IPS-NIHi11 (cell line): ENCODE measurements around the gene CDKN1C.

Experiments
- DNase-seq: peaks from one replicate; pipeline ENCODE4 v3.0.0; 2012; ENCODE audit warnings: mixed read lengths, low spot score

Gene CDKN1C

GRCh38 chr11:2923446-2924375 is 38.1 kb upstream of the CDKN1C start:
- DNase-seq: no peak

GRCh38 chr11:2922655-2923054 is 37.1 kb upstream of the CDKN1C start:
- no peak for DNase-seq

GRCh38 chr11:2921742-2922493 is 36.3 kb upstream of the CDKN1C start:
- no peak for DNase-seq

- peak; percentile 50 for DNase-seq
Observed at GRCh38 chr11:2921261-2921660, 35.7 kb upstream of the CDKN1C start.

GRCh38 chr11:2920343-2920742 is 34.8 kb upstream of the CDKN1C start:
- no peak for DNase-seq

GRCh38 chr11:2919837-2920236 is 34.3 kb upstream of the CDKN1C start:
- DNase-seq: no peak

GRCh38 chr11:2919188-2919587 is 33.6 kb upstream of the CDKN1C start:
- DNase-seq: no peak

GRCh38 chr11:2917842-2918490 is 32.4 kb upstream of the CDKN1C start:
- DNase-seq: no peak

- peak; percentile 27 for DNase-seq
Observed at GRCh38 chr11:2916892-2917645, 31.5 kb upstream of the CDKN1C start.

GRCh38 chr11:2916114-2916891 is 30.7 kb upstream of the CDKN1C start:
- DNase-seq: no peak

GRCh38 chr11:2915473-2915872 is 29.9 kb upstream of the CDKN1C start:
- DNase-seq: no peak

- DNase-seq: no peak
Observed at GRCh38 chr11:2914455-2915195, 29.1 kb upstream of the CDKN1C start.

- no peak for DNase-seq
Observed at GRCh38 chr11:2913776-2914175, 28.2 kb upstream of the CDKN1C start.

GRCh38 chr11:2913019-2913431 is 27.4 kb upstream of the CDKN1C start:
- DNase-seq: no peak

- peak; percentile 81 for DNase-seq
Observed at GRCh38 chr11:2912498-2912897, 26.9 kb upstream of the CDKN1C start.

GRCh38 chr11:2911785-2912391 is 26.3 kb upstream of the CDKN1C start:
- DNase-seq: no peak

- DNase-seq: no peak
Observed at GRCh38 chr11:2911088-2911784, 25.7 kb upstream of the CDKN1C start.

GRCh38 chr11:2910401-2910955 is 24.9 kb upstream of the CDKN1C start:
- no peak for DNase-seq
